B cell (primary cell): ENCODE data around the gene GALNT18.

Experiments used
- CTCF ChIP-seq: fragments of 200-600 bp; IDR thresholded peaks from one replicate; pipeline ENCODE4 v1.8.0; 2022; ENCODE audit warnings: antibody characterized with exemption, mild to moderate bottlenecking
- EZH2 ChIP-seq: IDR thresholded peaks from 2 replicates; pipeline ENCODE4 v1.6.1; 2012; ENCODE audit warnings: borderline replicate concordance, low read depth, mild to moderate bottlenecking, moderate library complexity, low read length; ENCODE audit not compliant: insufficient read depth, poor library complexity, severe bottlenecking

DNA sequence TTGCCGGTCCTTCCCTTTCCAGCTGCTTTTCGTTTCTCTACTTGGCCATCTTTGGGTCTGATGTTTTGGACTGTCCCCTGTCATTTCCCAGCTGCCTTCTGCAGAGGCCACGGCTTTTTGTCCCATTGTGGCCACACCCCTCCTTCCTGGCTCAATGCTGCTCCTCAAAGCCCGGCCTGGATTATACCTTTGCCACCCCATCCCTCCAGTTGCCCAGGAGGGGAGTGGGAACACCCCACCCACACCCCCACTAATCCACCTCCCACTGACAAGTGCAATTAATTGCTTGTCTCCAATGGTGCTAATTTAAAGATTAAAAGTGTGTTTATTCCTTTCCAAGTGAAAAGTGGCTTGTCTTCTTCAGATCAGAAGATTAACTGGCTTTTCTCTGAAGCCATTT is 234.6 kb downstream of the GALNT18 start:
- TF ChIP-seq CTCF (no peak), EZH2 (no peak)
